ENCODE measurements around the gene C2orf15. TPM values are rescaled to one million over a fixed set of nuclear protein-coding genes. Genes with fewer than 3 reads are reported as not detected.

The C2orf15 gene
- total and polyA plus RNA-seq, 2 donors (not counting 1 experiment from before 2014, with no cell fraction given) = 0.09 TPM; not detected in 1

GRCh38 chr2:99198103-99198841, 56.8 kb downstream of the C2orf15 start:
- no peaks in the 10 kb centered on the region for H3K79me2 ChIP-seq (ENCODE audit: control insufficient read depth, insufficient read depth, low read length)
- no peak overlapping the region for H3K4me3 ChIP-seq (replicated peaks in 1 of 4; ENCODE audit: control extremely low read depth in 1 of 4, insufficient read depth in 1 of 4, low read depth in 3 of 4, low read length in 4 of 4)
- H2AFZ ChIP-seq (ENCODE audit: low read length) = no peak overlapping the region
- H3K36me3 ChIP-seq (ENCODE audit: control insufficient read depth, insufficient read depth, low read length) = no peaks in the 10 kb centered on the region
- no peaks in the 10 kb centered on the region for H3K4me1 ChIP-seq (ENCODE audit: control insufficient read depth, extremely low read depth, insufficient read depth, low read length)
- no peak overlapping the region for H3K4me2 ChIP-seq (ENCODE audit: extremely low read depth, insufficient read depth, low read length)
- H3K9ac ChIP-seq (ENCODE audit: insufficient read depth, low read length) = no peak overlapping the region
- H3K27ac ChIP-seq (ENCODE audit: insufficient read depth, low read length) = no peak overlapping the region
- H3K9me3 ChIP-seq (ENCODE audit: control insufficient read depth, insufficient read depth, low read depth, low read length) = no peaks in the 10 kb centered on the region
- DNase-seq (ENCODE audit: low read depth in 2 of 2) = no peak
- H3K27me3 ChIP-seq (ENCODE audit: control insufficient read depth, insufficient read depth, low read length) = no peaks in the 10 kb centered on the region
- TF ChIP-seq EZH2 (IDR thresholded peaks at IDR 0.05; ENCODE audit: low read length, missing control alignments) = no peak
- no peak for TF ChIP-seq CTCF (conservative IDR thresholded peaks at IDR 0.05 in 1 of 2, IDR thresholded peaks at IDR 0.05 in 1 of 2; ENCODE audit: low read depth in 1 of 2, low read length in 2 of 2)
- H4K20me1 ChIP-seq (ENCODE audit: control insufficient read depth, extremely low read depth, insufficient read depth, low read length) = no peaks in the 10 kb centered on the region

GRCh38 chr2:99200076-99200800, 58.7 kb downstream of the C2orf15 start:
- H3K27ac ChIP-seq (ENCODE audit: insufficient read depth, low read length) = no peak overlapping the region
- H3K27me3 ChIP-seq (ENCODE audit: control insufficient read depth, insufficient read depth, low read length) = no peaks in the 10 kb centered on the region
- no peak overlapping the region for H3K4me3 ChIP-seq (replicated peaks in 1 of 4; ENCODE audit: control extremely low read depth in 1 of 4, insufficient read depth in 1 of 4, low read depth in 3 of 4, low read length in 4 of 4)
- no peak overlapping the region for H3K4me2 ChIP-seq (ENCODE audit: extremely low read depth, insufficient read depth, low read length)
- no peak for TF ChIP-seq CTCF (conservative IDR thresholded peaks at IDR 0.05 in 1 of 2, IDR thresholded peaks at IDR 0.05 in 1 of 2; ENCODE audit: low read depth in 1 of 2, low read length in 2 of 2)
- TF ChIP-seq EZH2 (IDR thresholded peaks at IDR 0.05; ENCODE audit: low read length, missing control alignments) = no peak
- no peaks in the 10 kb centered on the region for H3K9me3 ChIP-seq (ENCODE audit: control insufficient read depth, insufficient read depth, low read depth, low read length)
- H4K20me1 ChIP-seq (ENCODE audit: control insufficient read depth, extremely low read depth, insufficient read depth, low read length) = no peaks in the 10 kb centered on the region
- H3K79me2 ChIP-seq (ENCODE audit: control insufficient read depth, insufficient read depth, low read length) = no peaks in the 10 kb centered on the region
- no peaks in the 10 kb centered on the region for H3K36me3 ChIP-seq (ENCODE audit: control insufficient read depth, insufficient read depth, low read length)
- DNase-seq (ENCODE audit: low read depth in 2 of 2) = no peak
- no peak overlapping the region for H3K9ac ChIP-seq (ENCODE audit: insufficient read depth, low read length)
- no peaks in the 10 kb centered on the region for H3K4me1 ChIP-seq (ENCODE audit: control insufficient read depth, extremely low read depth, insufficient read depth, low read length)
- H2AFZ ChIP-seq (ENCODE audit: low read length) = no peak overlapping the region

Other genes with a start within 250 kb of the C2orf15 start
- under 0.01 TPM in 1 of 2 replicates, not detected in the other for gene CRACDL, start 205.5 kb upstream of the C2orf15 start, total RNA-seq
- gene CRACDL, start 205.5 kb upstream of the C2orf15 start, polyA plus RNA-seq = not detected in 2 replicates
- 5.3 and 5.9 TPM in 2 replicates for gene TSGA10, start 13.2 kb downstream of the C2orf15 start, total RNA-seq
- gene TSGA10, start 13.2 kb downstream of the C2orf15 start, polyA plus RNA-seq = 0.65 and 0.70 TPM in 2 replicates
- gene LIPT1, start 13.3 kb downstream of the C2orf15 start, total RNA-seq = 7.6 and 10.5 TPM in 2 replicates
- gene LIPT1, start 13.3 kb downstream of the C2orf15 start, polyA plus RNA-seq = 4.4 and 5.9 TPM in 2 replicates
- 27.1 and 28.8 TPM in 2 replicates for gene MITD1, start 39.4 kb downstream of the C2orf15 start, total RNA-seq
- gene MITD1, start 39.4 kb downstream of the C2orf15 start, polyA plus RNA-seq = 25.3 and 25.5 TPM in 2 replicates
- 34.9 and 39.3 TPM in 2 replicates for gene MRPL30, start 39.5 kb downstream of the C2orf15 start, total RNA-seq
- 23.1 and 26.8 TPM in 2 replicates for gene MRPL30, start 39.5 kb downstream of the C2orf15 start, polyA plus RNA-seq
- not detected in 2 replicates for gene LYG2, start 114.0 kb downstream of the C2orf15 start, total RNA-seq
- not detected in 2 replicates for gene LYG2, start 114.0 kb downstream of the C2orf15 start, polyA plus RNA-seq
- 0.26 and 0.50 TPM in 2 replicates for gene LYG1, start 159.5 kb downstream of the C2orf15 start, total RNA-seq
- gene LYG1, start 159.5 kb downstream of the C2orf15 start, polyA plus RNA-seq = 0.34 and 0.44 TPM in 2 replicates
- gene TXNDC9, start 194.6 kb downstream of the C2orf15 start, total RNA-seq = 44.2 and 46.7 TPM in 2 replicates
- gene TXNDC9, start 194.6 kb downstream of the C2orf15 start, polyA plus RNA-seq = 59.0 and 65.0 TPM in 2 replicates
- 18.5 and 22.8 TPM in 2 replicates for gene EIF5B, start 195.7 kb downstream of the C2orf15 start, total RNA-seq
- 7.4 and 9.7 TPM in 2 replicates for gene EIF5B, start 195.7 kb downstream of the C2orf15 start, polyA plus RNA-seq